Stimulated activated naive B cell treated with anti-CD40 and anti-IgM and Interleukin-4, amounts not matched to agents 10 μg/mL and 1 μg/mL and 100 μg/mL, for 72 hours (primary cell): ENCODE measurements around the gene THPO.

Source experiments
- ATAC-seq, 2 donors: fragments of 150-1000 bp; cut with Tn5 transposase; replicated peaks; 2 replicates each; pipeline ENCODE4 v1.10.0; 2021; ENCODE audit warnings: moderate library complexity in 1 of 2
- DNase-seq: peaks from one replicate; pipeline ENCODE4 v3.0.0; 2021
- H3K27ac Mint-ChIP-seq: one replicate; pipeline ENCODE4 v1.8.0; 2022; ENCODE audit warnings: mild to moderate bottlenecking, mixed read lengths
- H3K27me3 Mint-ChIP-seq, 2 donors: one replicate each; pipeline ENCODE4 v1.8.0; 2022; ENCODE audit warnings: mixed read lengths in 2 of 2
- H3K36me3 Mint-ChIP-seq, 2 donors: one replicate each; pipeline ENCODE4 v1.8.0; 2022; ENCODE audit warnings: mixed read lengths in 2 of 2, mild to moderate bottlenecking in 1 of 2
- H3K4me1 Mint-ChIP-seq, 2 donors: one replicate each; pipeline ENCODE4 v1.8.0; 2022; ENCODE audit warnings: mixed read lengths in 2 of 2, mild to moderate bottlenecking in 1 of 2
- H3K4me3 Mint-ChIP-seq, 2 donors: one replicate each; pipeline ENCODE4 v1.8.0; 2022; ENCODE audit warnings: mild to moderate bottlenecking in 2 of 2, mixed read lengths in 2 of 2, moderate library complexity in 1 of 2
- H3K9me3 Mint-ChIP-seq, 2 donors: one replicate each; pipeline ENCODE4 v1.8.0; 2022; ENCODE audit warnings: mixed read lengths in 2 of 2, mild to moderate bottlenecking in 1 of 2

The THPO gene

GRCh38 chr3:184332370-184333090 lies 45.5 kb downstream of the THPO start:
- H3K4me1 Mint-ChIP-seq: peaks cover 28 to 67% of the 10 kb centered on the region in 2 donors
- no peaks in the 10 kb centered on the region for H3K27me3 Mint-ChIP-seq
- peaks cover 55 to 64% of the 10 kb centered on the region in 2 donors for H3K36me3 Mint-ChIP-seq
- H3K27ac Mint-ChIP-seq: peak overlapping the region; percentile 77
- ATAC-seq: no peak
- DNase-seq: no peak
- no peak overlapping the region for H3K4me3 Mint-ChIP-seq
- no peaks in the 10 kb centered on the region for H3K9me3 Mint-ChIP-seq

- Mint-ChIP-seq H3K4me3 (no peak overlapping the region), H3K9me3 (no peaks in the 10 kb centered on the region), H3K27ac (peak overlapping the region; percentile 79), H3K36me3 (peaks cover 78 to 81% of the 10 kb centered on the region in 2 donors), H3K27me3 (no peaks in the 10 kb centered on the region), H3K4me1 (peaks cover 23 to 41% of the 10 kb centered on the region in 2 donors)
- DNase-seq: no peak
- no peak for ATAC-seq
These were observed 49.5 kb downstream of the THPO start for GRCh38 chr3:184328516-184328915.

GRCh38 chr3:184327171-184327570 lies 50.8 kb downstream of the THPO start:
- Mint-ChIP-seq H3K4me3 (no peak overlapping the region), H3K27ac (peak overlapping the region; percentile 31), H3K27me3 (no peaks in the 10 kb centered on the region), H3K9me3 (no peaks in the 10 kb centered on the region), H3K4me1 (peaks cover 16 to 28% of the 10 kb centered on the region in 2 donors), H3K36me3 (peaks cover 77 to 82% of the 10 kb centered on the region in 2 donors)
- DNase-seq (no peak), ATAC-seq (no peak)

- peaks cover 73 to 84% of the 10 kb centered on the region in 2 donors for H3K36me3 Mint-ChIP-seq
- H3K4me1 Mint-ChIP-seq: peaks cover 20 to 28% of the 10 kb centered on the region in 2 donors
- H3K9me3 Mint-ChIP-seq: no peaks in the 10 kb centered on the region
- DNase-seq (no peak), ATAC-seq (no peak)
- no peaks in the 10 kb centered on the region for H3K27me3 Mint-ChIP-seq
- peak overlapping the region; percentile 53 for H3K27ac Mint-ChIP-seq
- H3K4me3 Mint-ChIP-seq: no peak overlapping the region
These were observed 52.2 kb downstream of the THPO start for GRCh38 chr3:184325715-184326369.

GRCh38 chr3:184325269-184325668 lies 52.7 kb downstream of the THPO start:
- H3K9me3 Mint-ChIP-seq: no peaks in the 10 kb centered on the region
- ATAC-seq: no peak
- DNase-seq: no peak
- H3K36me3 Mint-ChIP-seq: peaks cover 76 to 85% of the 10 kb centered on the region in 2 donors
- peak overlapping the region; percentile 53 for H3K27ac Mint-ChIP-seq
- H3K27me3 Mint-ChIP-seq: no peaks in the 10 kb centered on the region
- no peak overlapping the region for H3K4me3 Mint-ChIP-seq
- H3K4me1 Mint-ChIP-seq: peaks cover 20 to 28% of the 10 kb centered on the region in 2 donors

GRCh38 chr3:184323696-184324095 lies 54.3 kb downstream of the THPO start:
- Mint-ChIP-seq H3K4me1 (peaks cover 27% of the 10 kb centered on the region in 2 donors), H3K27me3 (no peaks in the 10 kb centered on the region), H3K27ac (peak overlapping the region; percentile 39), H3K9me3 (no peaks in the 10 kb centered on the region), H3K36me3 (peaks cover 73 to 80% of the 10 kb centered on the region in 2 donors), H3K4me3 (no peak overlapping the region)
- no peak for ATAC-seq
- DNase-seq: no peak

GRCh38 chr3:184322731-184323487 lies 55.1 kb downstream of the THPO start:
- Mint-ChIP-seq H3K27me3 (no peaks in the 10 kb centered on the region), H3K36me3 (peaks cover 68 to 74% of the 10 kb centered on the region in 2 donors), H3K4me3 (no peak overlapping the region), H3K9me3 (no peaks in the 10 kb centered on the region), H3K27ac (peak overlapping the region; percentile 69), H3K4me1 (peaks cover 23 to 25% of the 10 kb centered on the region in 2 donors)
- DNase-seq: no peak
- ATAC-seq: no peak
